ENCODE measurements around the gene EFEMP2.

GRCh38 chr11:65903068-65903481 is 30.5 kb upstream of the EFEMP2 start:
- TF ChIP-seq, protein P1, sequence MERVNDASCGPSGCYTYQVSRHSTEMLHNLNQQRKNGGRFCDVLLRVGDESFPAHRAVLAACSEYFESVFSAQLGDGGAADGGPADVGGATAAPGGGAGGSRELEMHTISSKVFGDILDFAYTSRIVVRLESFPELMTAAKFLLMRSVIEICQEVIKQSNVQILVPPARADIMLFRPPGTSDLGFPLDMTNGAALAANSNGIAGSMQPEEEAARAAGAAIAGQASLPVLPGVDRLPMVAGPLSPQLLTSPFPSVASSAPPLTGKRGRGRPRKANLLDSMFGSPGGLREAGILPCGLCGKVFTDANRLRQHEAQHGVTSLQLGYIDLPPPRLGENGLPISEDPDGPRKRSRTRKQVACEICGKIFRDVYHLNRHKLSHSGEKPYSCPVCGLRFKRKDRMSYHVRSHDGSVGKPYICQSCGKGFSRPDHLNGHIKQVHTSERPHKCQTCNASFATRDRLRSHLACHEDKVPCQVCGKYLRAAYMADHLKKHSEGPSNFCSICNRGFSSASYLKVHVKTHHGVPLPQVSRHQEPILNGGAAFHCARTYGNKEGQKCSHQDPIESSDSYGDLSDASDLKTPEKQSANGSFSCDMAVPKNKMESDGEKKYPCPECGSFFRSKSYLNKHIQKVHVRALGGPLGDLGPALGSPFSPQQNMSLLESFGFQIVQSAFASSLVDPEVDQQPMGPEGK (CRISPR knock-in tag; IDR thresholded peaks at IDR 0.05; ENCODE audit: borderline replicate concordance): no peak
- TF ChIP-seq TCF4 (CRISPR knock-in tag; IDR thresholded peaks at IDR 0.05; ENCODE audit: borderline replicate concordance): no peak
- TF ChIP-seq ARNTL (CRISPR knock-in tag; IDR thresholded peaks at IDR 0.05; ENCODE audit: borderline replicate concordance, low read depth): no peak
- no peak for TF ChIP-seq RARB (CRISPR knock-in tag; IDR thresholded peaks at IDR 0.05)
- TF ChIP-seq CREB5 (CRISPR knock-in tag; IDR thresholded peaks at IDR 0.05; ENCODE audit: low read depth): no peak
- TF ChIP-seq, protein P2, sequence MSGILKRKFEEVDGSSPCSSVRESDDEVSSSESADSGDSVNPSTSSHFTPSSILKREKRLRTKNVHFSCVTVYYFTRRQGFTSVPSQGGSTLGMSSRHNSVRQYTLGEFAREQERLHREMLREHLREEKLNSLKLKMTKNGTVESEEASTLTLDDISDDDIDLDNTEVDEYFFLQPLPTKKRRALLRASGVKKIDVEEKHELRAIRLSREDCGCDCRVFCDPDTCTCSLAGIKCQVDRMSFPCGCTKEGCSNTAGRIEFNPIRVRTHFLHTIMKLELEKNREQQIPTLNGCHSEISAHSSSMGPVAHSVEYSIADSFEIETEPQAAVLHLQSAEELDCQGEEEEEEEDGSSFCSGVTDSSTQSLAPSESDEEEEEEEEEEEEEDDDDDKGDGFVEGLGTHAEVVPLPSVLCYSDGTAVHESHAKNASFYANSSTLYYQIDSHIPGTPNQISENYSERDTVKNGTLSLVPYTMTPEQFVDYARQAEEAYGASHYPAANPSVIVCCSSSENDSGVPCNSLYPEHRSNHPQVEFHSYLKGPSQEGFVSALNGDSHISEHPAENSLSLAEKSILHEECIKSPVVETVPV (CRISPR knock-in tag; IDR thresholded peaks at IDR 0.05): no peak
- no peak for TF ChIP-seq ZC3H10 (CRISPR knock-in tag; IDR thresholded peaks at IDR 0.05)
- no peak for TF ChIP-seq PPARA (CRISPR knock-in tag; IDR thresholded peaks at IDR 0.05; ENCODE audit: borderline replicate concordance)
- TF ChIP-seq ZNF8 (CRISPR knock-in tag; IDR thresholded peaks at IDR 0.05): no peak
- no peak for TF ChIP-seq ZNF565 (CRISPR knock-in tag; conservative IDR thresholded peaks at IDR 0.05; ENCODE audit: low read depth)
- no peak for TF ChIP-seq GLIS3 (CRISPR knock-in tag; IDR thresholded peaks at IDR 0.05)
- TF ChIP-seq TSHZ2 (CRISPR knock-in tag; IDR thresholded peaks at IDR 0.05): no peak
- no peak for TF ChIP-seq ZFP30 (CRISPR knock-in tag; IDR thresholded peaks at IDR 0.05)
